GM23338 (cell line): Measurements from ENCODE around the gene COL15A1.

Experiments used
- EZH2phosphoT487 ChIP-seq: fragments of 200-600 bp; sonication (generic); IDR thresholded peaks from one replicate; pipeline ENCODE4 v1.8.1; 2018; ENCODE audit warnings: antibody characterized with exemption; ENCODE audit not compliant: unreplicated experiment
- POLR2AphosphoS5 ChIP-seq: IDR thresholded peaks from 2 replicates; pipeline ENCODE4 v1.6.1; 2016; ENCODE audit warnings: antibody characterized with exemption, low read depth

GRCh38 chr9:99024959-99025358, 81.3 kb downstream of the COL15A1 start:
- no peak for TF ChIP-seq POLR2AphosphoS5
- TF ChIP-seq EZH2phosphoT487 = no peak
